ENCODE data around the gene LIPC.

DNA sequence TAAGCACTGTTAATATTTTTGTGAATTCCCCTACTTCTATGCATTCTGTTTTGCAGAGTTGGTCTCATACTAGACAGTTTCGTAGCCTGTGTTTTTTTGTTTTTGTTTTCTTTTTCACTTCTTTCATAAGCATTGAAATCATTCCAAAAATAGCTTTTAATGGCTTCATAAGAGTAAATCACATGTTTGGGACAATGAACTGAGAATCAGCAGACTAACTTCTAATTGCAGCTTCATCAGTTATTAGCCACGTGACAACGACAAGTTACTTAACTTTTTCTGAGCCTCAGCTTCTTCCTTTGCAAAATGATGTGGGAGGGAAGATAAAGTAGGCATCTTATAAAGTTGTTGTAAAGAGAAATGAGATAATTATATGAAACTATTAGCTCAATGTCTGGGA is 124.8 kb downstream of the LIPC start:
- TF ChIP-seq, protein P1, sequence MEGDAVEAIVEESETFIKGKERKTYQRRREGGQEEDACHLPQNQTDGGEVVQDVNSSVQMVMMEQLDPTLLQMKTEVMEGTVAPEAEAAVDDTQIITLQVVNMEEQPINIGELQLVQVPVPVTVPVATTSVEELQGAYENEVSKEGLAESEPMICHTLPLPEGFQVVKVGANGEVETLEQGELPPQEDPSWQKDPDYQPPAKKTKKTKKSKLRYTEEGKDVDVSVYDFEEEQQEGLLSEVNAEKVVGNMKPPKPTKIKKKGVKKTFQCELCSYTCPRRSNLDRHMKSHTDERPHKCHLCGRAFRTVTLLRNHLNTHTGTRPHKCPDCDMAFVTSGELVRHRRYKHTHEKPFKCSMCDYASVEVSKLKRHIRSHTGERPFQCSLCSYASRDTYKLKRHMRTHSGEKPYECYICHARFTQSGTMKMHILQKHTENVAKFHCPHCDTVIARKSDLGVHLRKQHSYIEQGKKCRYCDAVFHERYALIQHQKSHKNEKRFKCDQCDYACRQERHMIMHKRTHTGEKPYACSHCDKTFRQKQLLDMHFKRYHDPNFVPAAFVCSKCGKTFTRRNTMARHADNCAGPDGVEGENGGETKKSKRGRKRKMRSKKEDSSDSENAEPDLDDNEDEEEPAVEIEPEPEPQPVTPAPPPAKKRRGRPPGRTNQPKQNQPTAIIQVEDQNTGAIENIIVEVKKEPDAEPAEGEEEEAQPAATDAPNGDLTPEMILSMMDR (IDR thresholded peaks at IDR 0.05 in 8 of 11, conservative IDR thresholded peaks at IDR 0.05 in 3 of 11): no peak
- no peak for TF ChIP-seq POLR2AphosphoS5 (IDR thresholded peaks at IDR 0.05)

All from spleen (tissue), 7 donors.